Ishikawa (cell line): ENCODE results near the gene FRMD5.

Experiments
- TAF1 ChIP-seq: IDR thresholded peaks from 2 replicates; pipeline ENCODE4 v1.6.1; 2012; ENCODE audit warnings: low read depth, mild to moderate bottlenecking
- TF ChIP-seq, protein P1 (sequence below): IDR thresholded peaks from 2 replicates; pipeline ENCODE4 v1.6.1; 2012
- TF ChIP-seq, protein P2 (sequence below): IDR thresholded peaks from 2 replicates; pipeline ENCODE4 v1.6.1; 2012; ENCODE audit warnings: low read depth, mild to moderate bottlenecking

DNA sequence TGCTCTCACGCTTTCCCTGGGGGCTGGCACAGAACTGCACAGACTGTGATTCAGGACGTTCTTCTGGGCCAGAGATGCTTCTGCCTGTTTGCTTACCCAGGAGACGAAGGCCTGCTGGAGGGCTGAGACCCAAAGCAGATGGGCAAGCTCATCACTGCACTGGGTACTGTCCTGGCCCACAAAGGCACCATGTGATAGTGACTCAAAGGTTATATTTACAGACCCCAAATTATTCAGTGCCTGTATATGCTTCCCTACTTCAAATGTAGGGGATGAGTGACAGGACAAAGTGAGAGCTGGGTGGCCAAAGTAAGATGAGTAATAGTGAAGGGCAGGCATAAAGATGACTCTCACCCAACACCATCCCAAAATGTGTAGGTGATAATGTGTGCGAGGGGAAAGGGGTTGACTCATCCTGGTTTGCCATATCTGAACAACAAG is 240.9 kb downstream of the FRMD5 start:
- TF ChIP-seq, protein P1, sequence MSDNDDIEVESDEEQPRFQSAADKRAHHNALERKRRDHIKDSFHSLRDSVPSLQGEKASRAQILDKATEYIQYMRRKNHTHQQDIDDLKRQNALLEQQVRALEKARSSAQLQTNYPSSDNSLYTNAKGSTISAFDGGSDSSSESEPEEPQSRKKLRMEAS = no peak
- TF ChIP-seq TAF1 = no peak
- TF ChIP-seq, protein P2, sequence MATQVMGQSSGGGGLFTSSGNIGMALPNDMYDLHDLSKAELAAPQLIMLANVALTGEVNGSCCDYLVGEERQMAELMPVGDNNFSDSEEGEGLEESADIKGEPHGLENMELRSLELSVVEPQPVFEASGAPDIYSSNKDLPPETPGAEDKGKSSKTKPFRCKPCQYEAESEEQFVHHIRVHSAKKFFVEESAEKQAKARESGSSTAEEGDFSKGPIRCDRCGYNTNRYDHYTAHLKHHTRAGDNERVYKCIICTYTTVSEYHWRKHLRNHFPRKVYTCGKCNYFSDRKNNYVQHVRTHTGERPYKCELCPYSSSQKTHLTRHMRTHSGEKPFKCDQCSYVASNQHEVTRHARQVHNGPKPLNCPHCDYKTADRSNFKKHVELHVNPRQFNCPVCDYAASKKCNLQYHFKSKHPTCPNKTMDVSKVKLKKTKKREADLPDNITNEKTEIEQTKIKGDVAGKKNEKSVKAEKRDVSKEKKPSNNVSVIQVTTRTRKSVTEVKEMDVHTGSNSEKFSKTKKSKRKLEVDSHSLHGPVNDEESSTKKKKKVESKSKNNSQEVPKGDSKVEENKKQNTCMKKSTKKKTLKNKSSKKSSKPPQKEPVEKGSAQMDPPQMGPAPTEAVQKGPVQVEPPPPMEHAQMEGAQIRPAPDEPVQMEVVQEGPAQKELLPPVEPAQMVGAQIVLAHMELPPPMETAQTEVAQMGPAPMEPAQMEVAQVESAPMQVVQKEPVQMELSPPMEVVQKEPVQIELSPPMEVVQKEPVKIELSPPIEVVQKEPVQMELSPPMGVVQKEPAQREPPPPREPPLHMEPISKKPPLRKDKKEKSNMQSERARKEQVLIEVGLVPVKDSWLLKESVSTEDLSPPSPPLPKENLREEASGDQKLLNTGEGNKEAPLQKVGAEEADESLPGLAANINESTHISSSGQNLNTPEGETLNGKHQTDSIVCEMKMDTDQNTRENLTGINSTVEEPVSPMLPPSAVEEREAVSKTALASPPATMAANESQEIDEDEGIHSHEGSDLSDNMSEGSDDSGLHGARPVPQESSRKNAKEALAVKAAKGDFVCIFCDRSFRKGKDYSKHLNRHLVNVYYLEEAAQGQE = no peak
